ENCODE results near the gene CDK13. TPM values are rescaled to one million over a fixed set of nuclear protein-coding genes. Genes with fewer than 3 reads are reported as not detected.

The CDK13 gene
- total RNA-seq, 1 experiment from 2014 or later, result 52.2 TPM

GRCh38 chr7:40015790-40016296, 65.8 kb downstream of the CDK13 start:
- H3K27ac ChIP-seq (ENCODE audit: insufficient read length, low read depth, low read length), result no peak overlapping the region
- no peaks in the 10 kb centered on the region for H4K20me1 ChIP-seq (ENCODE audit: control insufficient read depth, insufficient read depth, insufficient read length)
- H3T11ph ChIP-seq (ENCODE audit: low read length), result no peak overlapping the region
- Mint-ChIP-seq H3K4me1 (peaks cover 2 to 4% of the 10 kb centered on the region in 2 experiments; a peak in 2 of 4 replicates), H3K27ac (peak overlapping the region in 2 of 3 experiments; percentile 0; a peak in 1 of 7 replicates), H3K4me3 (no peak overlapping the region), H3K27me3 (ENCODE audit: low read depth) (no peaks in the 10 kb centered on the region), H3K36me3 (ENCODE audit: insufficient read depth in 1 of 3, low read depth in 3 of 3) (peaks cover 2 to 22% (median 10%) of the 10 kb centered on the region in 3 experiments; a peak in 5 of 7 replicates), H3K9me3 (no peaks in the 10 kb centered on the region)
- no peak for DNase-seq
- H2AFZ ChIP-seq (ENCODE audit: low read length), result no peak overlapping the region
- no peaks in the 10 kb centered on the region for H3K79me1 ChIP-seq (ENCODE audit: insufficient read depth, low read depth, low read length, poor library complexity, severe bottlenecking)
- H4K5ac ChIP-seq (ENCODE audit: insufficient read length, low read depth, low read length), result no peak overlapping the region
- H2BK120ac ChIP-seq (ENCODE audit: low read depth, low read length, poor library complexity, severe bottlenecking), result no peak overlapping the region
- H3K18ac ChIP-seq (ENCODE audit: insufficient read length, low read depth, low read length), result no peak overlapping the region
- H2AK5ac ChIP-seq (ENCODE audit: insufficient read length, low read length), result no peak overlapping the region
- H4K8ac ChIP-seq (replicated peaks; ENCODE audit: insufficient read length, low read depth, low read length), result no peak overlapping the region
- H3K4ac ChIP-seq (ENCODE audit: low read depth, low read length), result no peak overlapping the region
- WGBS (ENCODE audit: extremely low coverage, insufficient read length, low lambda C conversion rate), result no CpG with 5 or more reads among the region's 4 CpGs
- no peak overlapping the region for H3K23ac ChIP-seq (ENCODE audit: insufficient read length, low read depth, low read length)
- no peak overlapping the region for H2BK15ac ChIP-seq (ENCODE audit: low read depth, low read length)
- H3K4me2 ChIP-seq (ENCODE audit: insufficient read depth, insufficient read length, low read length), result no peak overlapping the region
- H3K9ac ChIP-seq (ENCODE audit: extremely low read depth, insufficient read length, low read length), result no peak overlapping the region
- H2BK5ac ChIP-seq (ENCODE audit: insufficient read length, low read length), result no peak overlapping the region
- H3K9me3 ChIP-seq (ENCODE audit: control insufficient read depth, low read depth, low read length), result no peaks in the 10 kb centered on the region
- H3K4me1 ChIP-seq (ENCODE audit: insufficient read depth, low read length), result no peaks in the 10 kb centered on the region; the same call in 1 of the 2 replicates
- no peaks in the 10 kb centered on the region for H3K23me2 ChIP-seq (ENCODE audit: insufficient read length, low read depth, low read length, poor library complexity, severe bottlenecking)
- no peak overlapping the region for H2BK20ac ChIP-seq (ENCODE audit: low read depth, low read length, poor library complexity, severe bottlenecking)
- no peak overlapping the region for H3K56ac ChIP-seq (ENCODE audit: insufficient read length, low read depth, low read length)
- no peak for TF ChIP-seq CTCF (conservative IDR thresholded peaks at IDR 0.05)
- H4K91ac ChIP-seq (ENCODE audit: insufficient read length, low read depth, low read length), result no peak overlapping the region
- H3K14ac ChIP-seq (ENCODE audit: insufficient read depth, low read length), result no peak overlapping the region
- H2BK12ac ChIP-seq (ENCODE audit: insufficient read length, low read depth, low read length), result no peak overlapping the region
- no peaks in the 10 kb centered on the region for H3K27me3 ChIP-seq (ENCODE audit: insufficient read depth, low read length)
- no peaks in the 10 kb centered on the region for H3K79me2 ChIP-seq (ENCODE audit: insufficient read depth, low read length)
